ENCODE measurements around the gene GLDC. TPM values are rescaled to one million over a fixed set of nuclear protein-coding genes. Genes with fewer than 3 reads are reported as not detected.
"Not testable (repeated sequence)": the region's sequence is repeated elsewhere in the genome, so short reads cannot be mapped to it uniquely, and the experiment has no call there.

Gene GLDC
- total RNA-seq (1 to 10 TPM in 1 of 2 donors, not detected in 1; 1.1 TPM), total RNA-seq (0.12 to 0.15 reads per million in 2 donors)

DNA sequence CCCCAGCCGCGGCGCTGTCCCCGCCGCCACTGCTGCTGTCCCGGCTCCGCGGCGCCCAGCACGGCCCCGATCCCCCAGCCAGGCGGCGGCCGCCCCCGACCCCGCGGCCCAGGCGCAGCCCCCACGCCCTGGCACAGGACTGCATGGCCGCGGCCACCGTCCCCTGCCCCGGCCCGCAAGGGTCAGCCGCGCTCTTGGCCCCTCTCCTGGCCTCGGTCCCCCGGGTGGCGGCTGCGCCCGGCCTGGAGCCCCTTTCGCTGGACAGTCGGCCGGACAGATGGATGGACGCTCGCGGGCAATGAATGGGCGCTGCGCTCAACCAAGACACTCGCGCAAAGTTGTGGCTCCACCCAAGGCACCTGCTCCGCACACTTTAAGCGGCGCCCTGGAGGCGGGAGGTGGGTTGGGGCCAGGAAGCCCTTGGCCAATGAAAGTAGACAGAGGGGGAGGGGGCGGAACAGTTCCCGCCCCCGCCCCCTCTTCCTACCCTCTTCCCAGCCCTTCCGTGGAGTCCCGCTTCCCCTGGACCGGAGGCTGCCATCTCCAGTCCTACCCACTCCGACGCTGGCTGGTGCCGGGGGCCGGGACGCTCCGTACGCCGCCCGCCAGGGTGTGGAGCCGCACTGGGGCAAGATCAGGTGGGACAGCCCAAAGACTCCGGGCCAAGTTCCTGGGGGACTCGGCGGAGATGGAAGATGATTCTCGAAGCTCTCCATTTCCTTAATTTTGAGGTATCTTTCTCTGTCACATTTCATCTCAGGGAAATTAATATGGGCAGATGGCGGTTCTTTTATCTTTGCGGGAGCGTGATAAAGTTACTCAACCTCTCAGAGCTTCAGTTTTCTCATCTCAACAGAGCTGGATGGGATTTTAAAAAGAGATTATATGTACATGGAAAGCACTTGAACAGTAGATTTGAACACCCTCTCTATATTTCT, at the start of gene GLDC:
Gene GLDC, minus strand, starts transcription at position 375 of the 938 bp plus-strand sequence. Its CDS starts 230 bp downstream, at position 145.
- DNase-seq = peak; percentile 12 to 16 (median 14)
- Mint-ChIP-seq H3K27me3 (peaks cover 46% of the 10 kb centered on the region), H3K36me3 (ENCODE audit: low read depth) (peaks cover 7% of the 10 kb centered on the region), H3K4me1 (peaks cover 19% of the 10 kb centered on the region), H3K4me3 (peak within 1 kb of the TSS; percentile 92), H3K27ac (peak within 1 kb of the TSS; percentile 67)
- ATAC-seq = peak; percentile 86
- no peaks in the 10 kb centered on the region for H3K9me3 ChIP-seq (ENCODE audit: control insufficient read depth, low read length, poor library complexity, severe bottlenecking)

DNA sequence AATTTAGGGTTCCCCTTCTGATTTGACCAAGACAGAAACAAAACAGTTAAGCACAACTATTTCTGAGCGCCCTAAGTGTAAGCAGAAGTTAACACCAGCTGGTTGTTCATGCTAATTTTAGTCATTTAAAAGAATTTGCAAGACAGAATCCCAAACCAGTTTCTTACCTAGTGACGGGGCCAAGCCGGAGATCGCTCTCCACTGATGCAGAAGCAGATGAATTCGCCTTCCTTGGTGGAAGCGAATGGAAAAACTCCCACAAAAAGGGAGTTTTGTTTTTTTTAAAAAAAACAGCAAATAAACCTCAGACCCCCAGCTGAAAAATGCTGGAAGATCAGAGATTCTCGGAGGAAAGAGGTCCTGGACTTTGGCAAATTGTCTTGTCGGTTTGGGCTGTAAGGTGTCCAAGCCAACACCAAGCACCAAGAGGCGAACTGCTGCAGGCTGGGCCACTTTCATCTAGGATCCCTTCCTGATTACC, 47.4 kb upstream of the GLDC start:
- Mint-ChIP-seq H3K4me3 (no peak overlapping the region), H3K4me1 (peaks cover 4% of the 10 kb centered on the region), H3K27ac (no peak overlapping the region), H3K36me3 (ENCODE audit: low read depth) (no peaks in the 10 kb centered on the region), H3K27me3 (no peaks in the 10 kb centered on the region)
- no peaks in the 10 kb centered on the region for H3K9me3 ChIP-seq (ENCODE audit: control insufficient read depth, low read length, poor library complexity, severe bottlenecking)
- no peak for ATAC-seq
- no peak for DNase-seq

DNA sequence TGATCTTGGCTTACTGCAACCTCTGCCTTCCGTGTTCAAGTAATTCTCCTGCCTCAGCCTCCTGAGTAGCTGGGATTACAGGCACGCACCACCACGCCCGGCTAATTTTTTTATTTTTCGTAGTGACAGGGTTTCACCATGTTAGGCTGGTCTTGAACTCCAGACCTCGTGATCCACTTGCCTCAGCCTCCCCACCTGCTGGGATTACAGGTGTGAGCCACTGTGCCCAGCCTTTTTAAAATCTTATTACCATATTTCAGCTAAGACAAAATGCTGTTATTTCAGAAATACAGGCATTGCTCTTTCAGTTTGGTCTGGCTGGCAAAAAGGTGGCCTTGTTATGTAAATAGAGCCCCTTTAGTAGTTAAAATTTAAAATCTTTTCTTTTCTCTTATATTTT, 46.9 kb upstream of the GLDC start:
- H3K4me3 Mint-ChIP-seq = no peak overlapping the region
- H3K36me3 Mint-ChIP-seq (ENCODE audit: low read depth) = no peaks in the 10 kb centered on the region
- H3K27me3 Mint-ChIP-seq = no peaks in the 10 kb centered on the region
- H3K9me3 ChIP-seq (ENCODE audit: control insufficient read depth, low read length, poor library complexity, severe bottlenecking) = no peaks in the 10 kb centered on the region
- ATAC-seq (no peak), DNase-seq (no peak)
- H3K4me1 Mint-ChIP-seq = peaks cover 4% of the 10 kb centered on the region
- H3K27ac Mint-ChIP-seq = no peak overlapping the region

DNA sequence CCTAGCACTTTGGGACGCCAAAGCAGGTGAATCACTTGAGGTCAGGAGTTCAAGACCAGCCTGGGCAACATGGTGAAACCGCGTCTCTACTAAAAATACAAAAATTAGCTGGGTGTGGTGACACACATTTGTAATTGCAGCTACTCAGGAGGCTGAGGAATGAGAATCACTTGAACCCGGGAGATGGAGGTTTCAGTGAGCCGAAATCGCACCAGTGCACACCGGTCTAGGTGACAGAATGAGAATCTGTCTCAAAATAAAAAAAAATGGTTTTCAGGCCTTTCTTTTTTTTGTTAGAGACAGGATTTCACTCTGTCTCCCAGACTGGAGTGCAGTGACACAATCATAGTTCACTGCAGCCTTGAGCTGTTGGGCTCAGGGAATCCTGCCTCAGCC, 45.1 kb upstream of the GLDC start:
- H3K4me1 Mint-ChIP-seq; H3K36me3 Mint-ChIP-seq (ENCODE audit: low read depth); H3K27me3 Mint-ChIP-seq: not testable (repeated sequence)

DNA sequence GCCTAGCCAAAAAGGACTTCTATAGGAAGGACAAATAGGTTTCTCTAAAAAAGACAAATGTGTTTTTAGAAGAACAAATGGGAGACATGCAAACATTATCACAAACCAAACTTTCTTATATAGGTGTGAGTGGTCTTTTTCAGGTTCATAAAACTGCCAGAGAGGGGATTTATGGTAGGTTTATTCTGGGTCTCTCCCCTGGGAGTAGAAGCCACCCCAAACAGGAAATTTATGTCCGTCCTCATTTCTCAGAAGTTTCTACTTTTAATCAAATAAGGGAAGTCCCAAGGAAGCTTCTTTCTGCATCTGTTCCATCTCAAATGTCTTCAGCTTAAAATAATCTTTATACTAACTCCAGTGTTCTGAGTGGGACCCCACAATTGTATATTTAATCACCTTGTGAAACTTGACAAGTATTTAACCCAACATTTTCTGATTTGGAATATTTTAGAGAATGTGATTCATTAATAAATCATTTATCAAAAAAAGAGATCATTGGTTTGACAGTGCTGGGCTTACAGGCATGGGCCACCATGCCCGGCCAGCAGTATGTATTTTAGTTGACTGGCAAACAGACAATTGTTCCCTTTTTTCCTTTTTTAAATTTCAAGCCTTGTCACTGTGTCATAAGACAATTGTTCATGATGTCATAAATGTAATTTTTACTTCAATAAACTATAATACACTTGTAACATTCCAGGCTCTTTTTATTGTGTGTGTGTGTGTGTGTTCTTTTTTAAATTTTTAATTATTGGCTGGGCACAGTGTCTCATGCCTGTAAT, 44.6 kb upstream of the GLDC start:
- H3K4me3 Mint-ChIP-seq = no peak overlapping the region
- DNase-seq (no peak), ATAC-seq (no peak)
- H3K4me1 Mint-ChIP-seq = peaks cover 4% of the 10 kb centered on the region
- no peaks in the 10 kb centered on the region for H3K27me3 Mint-ChIP-seq
- no peaks in the 10 kb centered on the region for H3K9me3 ChIP-seq (ENCODE audit: control insufficient read depth, low read length, poor library complexity, severe bottlenecking)
- no peak overlapping the region for H3K27ac Mint-ChIP-seq
- H3K36me3 Mint-ChIP-seq (ENCODE audit: low read depth) = no peaks in the 10 kb centered on the region

More for the DNA sequence above, 45.1 kb upstream of the GLDC start:
- H3K4me3 Mint-ChIP-seq; ATAC-seq; H3K27ac Mint-ChIP-seq; DNase-seq; H3K9me3 ChIP-seq (ENCODE audit: control insufficient read depth, low read length, poor library complexity, severe bottlenecking): not testable (repeated sequence)

DNA sequence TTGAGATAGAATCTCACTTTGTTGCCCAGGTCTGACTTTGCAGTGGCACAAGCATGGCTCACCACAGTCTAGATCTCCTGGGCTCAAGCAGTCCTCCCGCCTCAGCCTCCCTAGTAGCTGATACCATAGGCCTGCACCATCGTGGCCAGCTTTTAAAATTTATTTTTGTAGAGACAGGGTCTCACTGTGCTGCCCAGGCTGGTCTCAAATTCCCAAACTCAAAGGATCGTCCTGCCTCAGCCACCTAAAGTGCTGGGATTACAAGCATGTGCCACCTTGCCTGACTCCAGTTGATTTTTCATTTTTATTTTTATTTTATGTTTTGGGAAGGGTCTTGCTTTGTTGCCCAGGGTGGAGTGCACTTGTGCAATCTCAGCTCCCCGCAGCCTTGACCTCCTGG, 41.7 kb upstream of the GLDC start:
- Mint-ChIP-seq H3K27me3 (no peaks in the 10 kb centered on the region), H3K36me3 (ENCODE audit: low read depth) (no peaks in the 10 kb centered on the region), H3K4me1 (peaks cover 16% of the 10 kb centered on the region), H3K27ac (no peak overlapping the region), H3K4me3 (no peak overlapping the region)
- ATAC-seq = no peak
- DNase-seq = no peak
- H3K9me3 ChIP-seq (ENCODE audit: control insufficient read depth, low read length, poor library complexity, severe bottlenecking) = no peaks in the 10 kb centered on the region

DNA sequence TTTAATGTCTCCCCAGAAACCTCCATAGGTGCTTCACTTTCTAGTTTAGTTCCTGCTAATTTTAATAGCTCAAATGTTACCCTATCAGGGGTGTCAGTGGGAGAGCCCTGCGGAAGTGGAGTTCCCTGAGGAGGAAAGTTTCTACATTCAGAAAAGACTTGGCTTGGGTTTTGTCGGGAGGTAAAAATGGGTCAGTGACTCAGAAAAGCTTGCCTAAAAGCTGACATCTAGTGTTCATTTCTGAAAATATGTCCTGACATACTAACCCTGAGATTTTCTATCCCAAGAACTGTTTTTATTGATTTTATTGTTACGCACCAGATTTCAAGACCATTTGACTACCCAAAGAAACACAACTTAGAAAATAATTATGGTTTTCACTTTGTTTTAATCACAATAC, 40.9 kb upstream of the GLDC start:
- no peak overlapping the region for H3K27ac Mint-ChIP-seq
- DNase-seq (no peak), ATAC-seq (no peak)
- no peaks in the 10 kb centered on the region for H3K27me3 Mint-ChIP-seq
- H3K4me1 Mint-ChIP-seq = peaks cover 16% of the 10 kb centered on the region
- H3K9me3 ChIP-seq (ENCODE audit: control insufficient read depth, low read length, poor library complexity, severe bottlenecking) = no peaks in the 10 kb centered on the region
- H3K4me3 Mint-ChIP-seq = no peak overlapping the region
- H3K36me3 Mint-ChIP-seq (ENCODE audit: low read depth) = no peaks in the 10 kb centered on the region

DNA sequence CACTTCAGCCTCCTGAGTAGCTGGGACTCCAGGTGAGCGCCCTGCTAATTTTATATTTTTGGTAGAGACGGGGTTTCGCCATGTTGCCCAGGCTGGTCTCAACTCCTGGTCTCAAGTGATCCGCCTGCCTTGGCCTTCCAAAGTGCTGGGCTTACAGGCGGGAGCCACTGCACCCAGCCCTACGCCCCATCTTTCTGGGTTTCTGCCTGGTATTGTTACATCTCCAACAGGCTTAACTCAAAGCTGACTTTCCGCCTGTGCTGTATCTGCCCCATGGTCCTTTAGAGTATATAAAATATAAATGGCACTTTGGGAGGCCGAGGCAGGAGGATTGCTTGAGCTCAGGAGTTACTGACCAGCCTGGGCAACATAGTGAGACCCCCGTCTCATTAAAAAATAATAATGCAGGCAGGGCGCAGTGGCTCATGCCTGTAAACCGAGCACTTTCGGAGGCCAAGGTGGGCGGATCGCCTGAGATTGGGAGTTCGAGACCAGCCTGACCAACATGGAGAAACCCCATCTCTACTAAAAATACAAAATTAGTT, 36.5 kb upstream of the GLDC start:
- Mint-ChIP-seq H3K36me3 (ENCODE audit: low read depth) (no peaks in the 10 kb centered on the region), H3K27me3 (no peaks in the 10 kb centered on the region), H3K4me1 (peaks cover 21% of the 10 kb centered on the region), H3K27ac (peak overlapping the region; percentile 98), H3K4me3 (peak overlapping the region; percentile 92)
- ATAC-seq (peak; percentile 7), DNase-seq (no peak)
- no peaks in the 10 kb centered on the region for H3K9me3 ChIP-seq (ENCODE audit: control insufficient read depth, low read length, poor library complexity, severe bottlenecking)

DNA sequence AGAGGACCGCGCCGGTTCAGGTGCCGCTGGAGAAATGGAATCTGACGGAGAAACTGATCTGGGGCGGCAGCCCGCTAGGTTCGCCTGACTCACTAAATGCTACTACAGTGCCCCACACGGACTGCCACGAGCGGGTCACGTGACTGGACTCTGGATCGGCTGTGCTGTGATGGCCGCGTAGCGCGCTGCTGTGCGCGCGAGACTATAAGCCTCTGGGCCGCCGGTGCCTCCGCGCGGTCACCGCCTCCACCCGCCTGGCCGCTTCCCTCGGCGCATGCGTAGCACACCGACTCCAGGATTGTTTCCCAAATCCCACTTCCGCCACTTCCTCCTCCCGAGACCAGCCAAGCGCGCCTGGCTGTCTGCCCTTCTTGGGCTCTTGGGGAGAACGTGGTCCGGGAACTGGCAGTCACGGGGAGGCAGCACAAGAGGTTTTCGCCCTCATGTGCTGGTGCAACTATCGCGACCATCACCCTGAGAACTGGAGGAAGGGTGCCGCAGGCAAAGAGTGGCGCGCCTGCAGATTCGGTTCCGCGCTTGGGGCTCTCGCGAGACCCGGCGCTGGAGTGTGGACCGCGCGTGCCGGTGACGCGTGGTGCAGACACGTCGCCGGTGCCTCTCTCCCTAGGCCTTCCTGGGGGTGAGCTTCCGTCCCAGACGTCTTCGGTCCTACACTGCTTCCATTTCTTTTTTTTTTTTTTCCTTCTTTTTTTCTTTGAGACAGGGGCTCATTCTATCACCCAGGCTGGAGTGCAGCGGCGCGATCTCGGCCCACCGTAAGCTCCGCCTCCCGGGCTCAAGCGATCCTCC, 35.8 kb upstream of the GLDC start:
- H3K27ac Mint-ChIP-seq = peak overlapping the region; percentile 98
- H3K27me3 Mint-ChIP-seq = no peaks in the 10 kb centered on the region
- ATAC-seq = peak; percentile 89
- H3K4me3 Mint-ChIP-seq = peak overlapping the region; percentile 92
- H3K4me1 Mint-ChIP-seq = peaks cover 21% of the 10 kb centered on the region
- H3K9me3 ChIP-seq (ENCODE audit: control insufficient read depth, low read length, poor library complexity, severe bottlenecking) = no peaks in the 10 kb centered on the region
- DNase-seq = peak; percentile 77 to 85 (median 80)
- H3K36me3 Mint-ChIP-seq (ENCODE audit: low read depth) = peaks cover 2% of the 10 kb centered on the region

DNA sequence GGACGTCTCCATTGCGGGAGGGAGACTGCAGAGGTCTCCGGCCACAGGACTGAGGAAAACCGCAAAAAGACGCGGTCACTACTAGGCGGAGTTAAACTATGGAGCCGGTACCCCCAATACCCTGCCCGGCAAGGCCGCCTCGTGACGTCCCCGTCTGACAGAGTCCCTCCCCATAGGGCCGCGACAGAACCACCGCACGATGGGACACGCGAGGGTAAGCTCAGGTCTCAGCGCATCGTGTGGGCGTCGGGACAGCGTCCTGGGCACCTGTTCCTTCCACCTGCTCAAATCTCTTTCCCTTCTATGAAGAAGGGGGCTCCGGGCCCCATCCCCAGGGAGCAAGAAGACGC, 35.2 kb upstream of the GLDC start:
- DNase-seq (peak in 2 of 3 donors; percentile 38 to 45), ATAC-seq (peak; percentile 36)
- Mint-ChIP-seq H3K27ac (peak overlapping the region; percentile 98), H3K36me3 (ENCODE audit: low read depth) (peaks cover 2% of the 10 kb centered on the region), H3K4me1 (peaks cover 21% of the 10 kb centered on the region), H3K4me3 (peak overlapping the region; percentile 92), H3K27me3 (no peaks in the 10 kb centered on the region)
- H3K9me3 ChIP-seq (ENCODE audit: control insufficient read depth, low read length, poor library complexity, severe bottlenecking) = no peaks in the 10 kb centered on the region

DNA sequence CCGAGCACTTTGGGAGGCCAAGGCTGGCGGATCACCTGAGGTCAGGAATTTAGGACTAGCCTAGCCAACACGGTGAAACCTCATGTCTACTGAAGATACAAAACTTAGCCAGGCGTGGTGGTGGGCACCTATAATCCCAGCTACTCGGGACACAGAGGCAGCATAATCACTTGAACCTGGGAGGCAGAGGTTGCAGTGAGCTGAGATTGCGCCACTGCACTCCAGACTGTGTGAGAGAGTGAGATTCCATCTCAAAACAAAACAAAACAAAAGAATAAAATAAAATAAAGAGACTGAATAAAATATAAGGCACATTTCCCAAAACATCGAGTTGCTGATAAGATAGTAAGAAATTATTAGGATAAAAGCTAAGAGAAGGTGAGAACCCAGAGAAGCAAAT, 32.3 kb upstream of the GLDC start:
- DNase-seq (no peak), ATAC-seq (no peak)
- H3K4me1 Mint-ChIP-seq = peaks cover 12% of the 10 kb centered on the region
- H3K4me3 Mint-ChIP-seq = no peak overlapping the region
- no peak overlapping the region for H3K27ac Mint-ChIP-seq
- H3K36me3 Mint-ChIP-seq (ENCODE audit: low read depth) = peaks cover 4% of the 10 kb centered on the region
- H3K27me3 Mint-ChIP-seq = no peaks in the 10 kb centered on the region
- no peaks in the 10 kb centered on the region for H3K9me3 ChIP-seq (ENCODE audit: control insufficient read depth, low read length, poor library complexity, severe bottlenecking)

DNA sequence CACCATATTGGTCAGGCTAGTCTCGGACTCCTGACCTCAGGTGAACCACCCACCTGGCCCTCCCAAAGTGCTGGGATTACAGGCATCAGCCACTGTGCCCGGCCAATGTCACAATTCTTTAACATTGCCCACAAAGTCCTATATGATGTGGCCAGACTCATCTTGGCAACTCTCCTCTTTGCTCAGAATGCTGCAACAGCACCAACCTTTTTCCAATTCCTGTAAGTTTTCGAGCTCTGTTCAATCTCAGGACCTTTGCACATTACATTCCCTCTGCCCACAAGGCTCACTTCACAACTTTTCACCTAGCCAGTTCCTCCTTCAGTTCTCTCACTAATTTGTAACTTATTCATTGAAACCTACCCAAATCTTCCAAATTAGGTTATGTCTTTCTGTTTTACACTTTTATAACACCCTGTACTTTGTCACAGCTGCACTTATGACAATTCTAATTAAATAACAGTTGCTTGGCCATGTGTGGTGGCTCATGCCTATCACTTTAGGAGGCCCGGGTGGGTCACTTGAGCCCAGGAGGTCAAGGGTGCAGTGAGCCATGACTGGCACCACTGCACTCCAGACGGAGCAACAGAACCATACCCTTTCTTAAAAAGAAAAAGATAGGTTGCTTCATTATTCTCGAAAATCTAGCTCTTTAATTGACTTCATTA, 30.9 kb upstream of the GLDC start:
- Mint-ChIP-seq H3K27ac (no peak overlapping the region), H3K4me3 (no peak overlapping the region), H3K36me3 (ENCODE audit: low read depth) (peaks cover 4% of the 10 kb centered on the region), H3K4me1 (peaks cover 8% of the 10 kb centered on the region), H3K27me3 (no peaks in the 10 kb centered on the region)
- no peak for DNase-seq
- no peak for ATAC-seq
- no peaks in the 10 kb centered on the region for H3K9me3 ChIP-seq (ENCODE audit: control insufficient read depth, low read length, poor library complexity, severe bottlenecking)

All from T-helper 17 cell (primary cell).